Umbilical cord (tissue), 2 donors: ENCODE results near the gene CKAP4. TPM values are rescaled to one million over a fixed set of nuclear protein-coding genes. Genes with fewer than 3 reads are reported as not detected.

Experiments used
- DNase-seq: peaks from one replicate; pipeline ENCODE4 v3.0.0-alpha.2; 2015; ENCODE audit warnings: low spot score
- total RNA-seq: library from RNA; depleted of rRNA; stranded (reverse); fragments of >200 nt; gene quantifications from one replicate; pipeline ENCODE4 v1.2.3, GENCODE V29; 2014; ENCODE audit warnings: low replicate concordance; ENCODE audit not compliant: insufficient read depth

Gene CKAP4
- total RNA-seq, 1 donor from 2014 or later = 107 TPM

DNA sequence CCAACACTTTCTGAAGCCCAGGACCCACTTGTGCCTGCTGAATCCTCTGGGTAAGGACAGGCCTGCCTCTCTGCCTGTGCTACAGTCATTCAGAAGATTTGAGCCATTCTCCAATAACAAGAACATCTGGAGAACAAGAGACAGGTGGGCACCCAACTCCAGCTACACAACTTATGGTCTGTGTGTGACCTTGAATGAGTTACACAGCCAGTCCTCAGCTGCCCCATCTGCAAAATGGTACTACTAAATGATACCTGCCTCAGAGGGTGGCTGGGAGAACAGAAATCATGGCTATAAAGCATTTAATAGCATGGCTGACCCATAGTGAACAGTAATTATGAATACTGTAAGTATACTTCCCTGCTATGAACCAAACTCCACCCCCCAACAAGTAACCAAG, 4.2 kb downstream of the CKAP4 start:
- no peak for DNase-seq

DNA sequence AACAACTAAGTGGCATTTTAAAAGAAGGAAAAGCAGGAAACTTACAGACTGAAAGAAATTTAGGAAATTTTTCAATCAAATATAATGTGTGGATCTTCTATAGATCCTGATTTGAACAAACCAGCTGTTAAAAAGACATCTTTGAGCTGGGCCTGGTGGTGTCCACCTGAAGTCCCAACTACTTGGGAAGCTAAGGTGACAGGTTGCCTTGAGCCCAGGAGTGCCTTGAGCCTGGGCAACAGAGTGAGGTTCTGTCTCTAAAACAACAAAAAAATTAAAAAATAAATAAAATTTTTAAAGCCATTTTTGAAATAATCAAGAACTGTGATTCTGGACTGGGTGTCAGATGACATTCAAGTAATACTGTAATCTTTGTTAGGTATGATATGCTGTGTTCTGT, 7.0 kb downstream of the CKAP4 start:
- DNase-seq = no peak

DNA sequence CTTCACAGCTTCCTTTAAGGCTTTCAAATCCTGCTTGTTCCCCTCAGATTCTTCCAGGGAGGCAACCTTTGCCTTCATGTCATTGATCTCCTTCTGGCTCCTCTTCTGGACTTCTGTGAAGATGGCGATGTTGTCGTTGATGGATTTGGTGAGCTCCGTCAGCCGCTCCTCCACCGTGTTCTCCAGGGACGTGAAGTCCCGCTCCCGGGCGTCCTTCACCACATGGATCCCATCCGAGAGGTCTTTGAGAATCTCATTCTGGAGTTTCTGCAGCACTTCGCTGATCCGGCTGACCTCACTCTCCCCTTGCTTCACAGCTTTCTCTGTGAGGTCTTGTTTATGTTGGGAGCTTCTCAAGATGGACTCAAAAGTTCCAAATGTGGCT, 7.9 kb downstream of the CKAP4 start:
- no peak for DNase-seq

DNA sequence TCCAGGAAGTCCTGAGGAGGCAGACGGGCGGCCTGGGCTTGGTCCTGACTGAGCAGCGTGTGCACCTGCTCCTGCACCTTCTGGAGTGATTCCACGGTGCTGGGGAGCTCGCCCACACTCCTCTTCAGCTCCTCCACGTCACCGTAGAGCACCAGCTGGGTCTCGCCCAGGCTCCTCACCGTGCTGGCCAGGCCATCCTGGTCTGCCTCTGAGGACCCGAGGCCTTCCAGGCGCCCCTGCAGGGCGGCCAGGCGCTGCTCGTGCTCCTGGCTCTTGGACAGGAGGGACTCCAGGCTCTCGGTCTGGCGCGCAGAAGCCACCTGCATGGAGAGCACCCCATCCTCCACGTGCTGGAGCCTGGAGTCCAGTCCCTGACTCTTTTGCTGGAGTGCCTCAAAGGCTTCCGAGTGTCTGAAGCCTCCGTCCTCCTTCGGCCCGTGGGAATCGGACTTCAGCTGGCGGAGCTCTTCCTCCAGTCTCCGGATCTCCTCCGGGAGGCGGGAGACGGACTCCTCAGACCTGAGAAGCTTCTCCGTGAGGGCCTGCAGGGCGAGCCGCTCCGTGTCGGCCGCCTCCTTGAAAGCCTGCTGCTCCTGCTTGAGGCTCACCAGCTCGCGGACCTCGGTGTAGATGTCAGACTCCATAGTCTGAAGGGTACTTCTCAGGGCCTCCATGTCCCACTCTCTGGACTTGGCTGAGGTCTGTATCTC, 8.4 kb downstream of the CKAP4 start:
- no peak for DNase-seq

DNA sequence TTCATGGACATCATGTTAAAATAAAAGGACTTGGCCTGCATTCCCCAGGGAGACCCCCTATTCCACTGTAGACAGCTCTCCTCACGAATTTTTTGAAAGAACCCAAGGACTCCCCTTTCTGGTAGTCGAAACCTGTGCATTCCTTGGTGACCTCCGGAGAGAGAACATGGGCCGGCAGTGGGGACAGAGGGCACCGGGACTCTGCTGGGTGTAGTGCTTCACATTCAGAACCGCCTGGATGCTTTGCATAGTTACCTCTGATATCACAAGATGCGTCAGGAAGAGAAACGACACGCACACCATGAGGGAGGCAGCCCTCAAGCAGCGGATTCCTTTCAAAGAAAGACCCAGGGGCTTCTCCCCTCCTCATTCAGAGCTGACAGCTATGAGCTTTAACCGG, 9.7 kb downstream of the CKAP4 start:
- DNase-seq = no peak

DNA sequence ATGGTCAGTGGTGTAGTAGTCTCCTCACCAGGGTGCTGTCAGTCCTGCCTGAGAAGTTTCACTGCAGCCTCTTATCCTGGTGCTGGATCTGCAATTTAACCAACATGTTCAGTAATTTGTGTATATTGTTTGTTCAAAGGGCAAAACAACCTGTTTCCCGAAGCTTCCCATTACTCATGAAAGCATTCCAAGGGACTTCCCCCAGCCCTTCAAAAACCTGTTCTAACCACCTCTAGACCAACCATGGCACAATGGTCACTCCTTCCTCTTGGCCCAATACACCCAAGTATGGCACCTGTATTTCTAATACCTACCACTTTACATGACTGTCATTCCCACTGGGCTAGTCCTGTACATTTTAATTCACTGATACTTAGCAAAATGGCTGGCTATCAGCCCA, 12.1 kb downstream of the CKAP4 start:
- DNase-seq = no peak

DNA sequence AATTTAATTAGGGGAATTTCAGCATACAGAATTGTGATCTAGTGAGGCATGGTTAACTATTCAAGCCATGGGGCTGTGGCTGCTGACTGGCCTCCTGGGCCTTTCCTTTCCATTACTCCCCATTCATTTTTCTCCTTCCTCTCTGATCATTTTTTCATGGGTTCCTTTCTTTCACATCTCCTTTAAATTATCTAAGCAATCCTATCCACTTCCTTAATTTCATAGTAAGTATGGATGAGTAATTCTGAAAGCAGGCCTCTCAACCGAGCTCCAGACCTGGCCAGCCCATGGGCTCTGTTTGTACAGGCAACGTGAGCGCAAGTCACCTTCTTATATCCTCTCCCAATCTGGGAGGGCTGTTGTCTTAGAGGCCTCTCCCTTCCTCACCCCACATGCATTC, 13.4 kb downstream of the CKAP4 start:
- DNase-seq = no peak

DNA sequence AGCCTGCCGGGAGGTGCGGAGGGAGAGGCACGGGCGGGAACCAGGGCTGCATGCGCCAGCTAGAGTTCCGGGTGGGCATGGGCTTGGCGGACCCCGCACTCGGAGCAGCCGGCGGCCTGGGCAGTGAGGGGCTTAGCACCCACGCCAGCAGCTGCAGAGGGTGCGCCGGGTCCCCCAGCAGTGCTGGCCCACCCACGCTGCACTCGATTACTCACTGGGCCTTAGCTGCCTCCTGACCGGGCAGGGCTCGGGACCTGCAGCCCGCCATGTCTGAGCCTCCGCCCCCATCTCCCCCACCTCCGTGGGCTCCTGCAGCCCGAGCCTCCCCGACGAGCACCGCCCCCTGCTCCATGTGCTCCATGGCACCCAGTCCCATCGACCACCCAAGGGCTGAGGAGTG, 14.8 kb downstream of the CKAP4 start:
- DNase-seq = no peak

DNA sequence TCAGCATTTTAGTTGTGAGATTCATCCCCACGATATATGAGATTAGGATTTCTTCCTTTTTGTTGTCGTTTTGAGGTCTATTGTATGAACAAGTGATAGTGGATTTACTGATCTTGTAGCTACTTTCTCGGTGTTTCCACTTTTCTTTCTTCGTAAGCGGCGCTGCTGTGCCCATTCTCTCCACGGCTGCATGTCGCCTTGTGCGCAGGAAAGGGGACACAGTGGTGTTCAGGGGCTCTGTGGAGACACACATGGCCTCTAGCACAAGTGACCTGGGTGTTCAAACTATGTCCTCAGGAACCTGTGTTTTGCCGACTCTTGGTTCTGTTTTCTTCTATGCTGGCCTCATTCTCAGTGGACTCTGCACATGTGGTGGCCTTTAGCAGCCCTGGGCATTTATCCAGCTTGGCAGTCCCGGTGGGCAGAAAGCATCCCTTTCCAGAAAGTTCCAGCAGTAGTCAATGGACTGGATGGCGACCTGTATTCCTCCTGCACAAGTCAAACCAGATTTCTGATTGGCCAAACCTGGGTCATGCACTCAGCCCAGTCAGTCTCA, 18.7 kb downstream of the CKAP4 start:
- DNase-seq = no peak

DNA sequence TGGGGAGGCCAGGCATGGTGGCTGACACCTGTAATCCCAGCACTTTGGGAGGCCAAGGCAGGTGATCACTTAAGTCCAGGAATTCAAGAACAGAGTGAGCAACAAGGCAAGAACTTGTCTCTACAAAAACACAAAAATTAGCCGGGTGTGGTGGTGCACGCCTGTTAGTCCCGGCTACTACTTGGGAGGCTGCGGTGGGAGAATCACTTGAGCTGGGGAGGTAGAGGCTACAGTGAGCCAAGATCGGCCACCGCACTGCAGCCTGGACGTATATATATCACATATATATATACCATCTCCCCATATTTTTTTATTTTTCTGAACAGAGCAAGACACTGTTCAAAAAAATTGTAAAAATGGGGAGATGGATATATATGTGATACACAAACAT, 19.5 kb downstream of the CKAP4 start:
- no peak for DNase-seq

DNA sequence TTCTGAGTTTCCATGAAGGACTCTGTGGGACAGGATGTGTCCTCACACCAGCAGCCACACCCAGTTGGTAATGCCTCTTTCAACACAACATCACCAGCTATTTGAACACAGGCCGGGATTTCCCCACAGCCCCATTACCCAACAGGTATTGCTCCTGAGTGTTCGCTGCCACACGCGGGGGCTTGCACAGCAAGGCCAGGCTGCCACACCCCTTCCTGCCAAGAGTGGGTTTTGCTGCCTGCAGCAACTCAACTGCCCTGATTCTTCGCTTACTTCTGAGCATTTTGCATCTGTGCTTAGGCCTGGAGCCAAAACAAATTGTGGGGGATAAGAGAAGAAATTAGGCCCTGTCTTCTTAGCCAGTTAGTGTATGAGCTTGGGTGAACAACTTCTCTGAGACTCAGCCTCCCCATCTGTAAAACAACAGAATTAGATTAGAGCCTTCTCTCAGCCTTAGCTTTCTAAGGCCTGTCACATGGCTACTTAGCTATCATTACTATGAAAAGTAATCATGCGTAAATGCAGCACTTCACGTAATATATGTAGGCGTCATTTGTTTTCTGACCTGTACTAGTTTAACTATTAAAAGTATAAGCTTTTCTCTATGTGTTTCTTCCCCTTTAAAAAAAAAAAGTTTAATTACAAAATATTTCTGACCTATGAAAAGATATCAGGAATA, 20.0 kb downstream of the CKAP4 start:
- no peak for DNase-seq

DNA sequence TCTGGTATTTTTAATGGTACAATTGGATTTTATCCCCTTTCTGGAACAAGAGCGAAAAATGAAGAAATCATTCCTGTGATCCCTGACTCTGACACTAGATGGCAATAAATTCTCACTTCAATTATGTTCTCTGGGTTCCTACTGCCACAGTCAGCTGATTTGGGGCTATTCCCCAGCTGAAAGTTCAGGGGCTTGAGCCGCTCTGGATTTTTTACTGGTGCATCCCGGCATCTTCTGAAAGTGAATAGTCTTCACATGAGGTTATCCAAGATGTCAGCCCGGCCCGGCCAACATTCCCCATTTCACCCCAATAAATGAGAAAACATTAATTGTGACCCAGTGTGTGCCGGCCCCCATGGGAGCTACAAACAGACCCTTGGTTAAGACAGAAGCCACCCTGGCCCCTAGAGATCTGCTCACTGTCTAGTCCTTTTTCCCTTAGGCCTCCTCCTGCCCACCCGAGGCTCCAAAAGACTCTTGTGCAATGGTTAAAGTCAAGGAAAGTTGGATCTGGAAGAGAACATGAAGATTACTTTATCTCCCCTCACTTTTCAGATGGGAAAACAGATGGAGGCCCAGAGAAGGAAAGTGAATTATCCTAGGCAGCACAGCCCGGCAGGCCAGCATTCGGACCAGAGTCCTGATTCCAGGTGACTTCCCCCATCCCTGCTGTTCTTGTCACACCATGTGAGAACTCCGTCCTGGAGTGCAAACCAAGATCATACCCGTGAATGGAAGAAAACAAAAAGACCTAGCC, 20.8 kb downstream of the CKAP4 start:
- peak; percentile 75 for DNase-seq

DNA sequence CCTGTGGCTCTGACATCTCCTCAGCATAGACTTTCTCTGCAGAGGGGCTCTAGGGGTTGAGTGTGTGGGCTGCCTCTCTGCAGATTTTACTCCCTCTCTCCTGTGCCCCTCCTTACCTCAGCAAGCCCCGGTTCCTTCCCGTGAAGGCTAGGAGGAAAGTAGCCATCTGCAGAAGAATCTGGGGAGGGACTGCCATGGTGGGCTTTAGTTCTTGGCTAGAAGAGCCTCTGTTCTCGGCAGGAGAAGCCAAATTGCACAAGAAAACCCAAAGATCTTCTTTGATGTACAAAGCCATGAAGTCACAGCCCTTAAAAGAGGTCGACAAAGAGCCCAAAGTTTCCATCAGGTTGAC, 23.5 kb downstream of the CKAP4 start:
- DNase-seq = no peak

DNA sequence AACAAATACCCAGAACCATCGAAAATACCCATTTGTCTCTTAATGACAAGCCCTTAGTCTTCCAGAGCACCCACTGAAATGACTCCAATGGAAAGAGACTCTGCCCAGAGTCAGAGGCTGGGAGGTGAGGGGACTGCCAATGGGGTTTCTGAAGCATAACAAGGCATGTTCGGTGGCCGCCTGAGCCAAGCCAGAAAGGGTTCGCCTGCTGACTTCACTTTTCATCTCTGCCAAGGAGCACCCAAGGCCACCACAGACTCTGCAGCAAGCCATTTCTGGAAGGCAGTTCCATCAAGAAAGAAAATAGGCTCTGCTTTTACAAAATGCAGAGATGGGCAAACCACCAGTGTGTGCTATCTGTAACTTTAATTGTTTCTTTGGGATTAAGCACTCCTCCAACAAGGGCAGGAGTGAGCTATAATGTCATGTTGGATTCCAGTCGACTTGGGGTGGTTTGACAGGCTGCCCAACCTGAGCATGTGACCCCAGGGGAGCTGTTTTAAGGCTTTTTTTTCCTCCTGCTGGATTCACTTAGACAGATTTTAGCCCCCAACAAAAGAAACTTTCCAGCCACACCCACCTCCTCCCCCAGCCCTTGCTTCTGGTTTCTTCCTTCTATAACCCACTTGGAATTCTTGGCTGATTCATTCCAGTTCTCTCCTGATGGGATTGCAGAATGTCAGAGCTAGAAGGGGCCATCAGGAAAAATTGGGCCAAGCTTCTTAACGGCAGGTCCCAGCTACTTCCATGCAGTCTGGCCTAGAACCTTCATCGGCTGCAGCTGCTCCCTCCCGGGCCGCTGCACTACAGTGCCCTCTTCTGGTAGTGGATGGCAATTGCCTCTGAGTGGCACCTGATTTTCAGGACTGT, 24.1 kb downstream of the CKAP4 start:
- peak; percentile 66 for DNase-seq

DNA sequence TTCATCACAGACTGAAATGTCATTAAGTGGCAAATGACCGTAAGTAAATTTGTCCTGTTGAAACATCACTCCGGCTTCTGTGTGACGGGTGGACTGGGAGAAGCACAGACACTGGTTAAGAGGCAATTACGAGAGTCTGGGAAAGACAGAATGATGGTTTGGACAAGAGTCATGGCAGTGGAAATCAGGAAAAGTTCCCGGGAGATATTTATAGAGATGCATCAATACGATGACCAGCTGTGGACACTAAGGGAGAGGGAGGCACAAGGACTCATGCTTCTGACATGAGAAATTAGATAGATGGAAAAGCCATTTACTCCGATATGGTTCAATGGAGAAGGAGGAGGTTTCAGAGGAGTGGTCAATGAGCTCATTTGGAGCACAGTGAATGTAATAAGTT, 27.3 kb downstream of the CKAP4 start:
- no peak for DNase-seq

DNA sequence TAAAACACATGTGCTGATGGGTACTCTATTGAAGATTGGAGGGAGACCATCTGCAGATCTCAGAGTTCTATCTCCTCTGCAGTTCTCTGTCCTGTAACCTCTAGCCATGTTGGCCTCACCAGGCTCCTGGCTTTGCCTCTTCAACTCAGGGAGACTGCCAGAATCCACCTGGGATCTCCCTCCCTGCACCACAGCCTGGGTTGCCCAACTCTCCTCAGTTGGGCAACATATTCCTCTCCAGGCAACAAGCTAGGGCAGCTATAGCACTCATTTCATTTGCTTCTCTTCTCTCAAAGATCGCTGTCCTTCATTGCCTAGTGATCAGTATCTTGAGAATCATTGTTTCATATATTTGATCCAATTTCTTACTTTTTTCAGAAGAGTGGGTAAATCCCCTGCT, 28.8 kb downstream of the CKAP4 start:
- DNase-seq = no peak

DNA sequence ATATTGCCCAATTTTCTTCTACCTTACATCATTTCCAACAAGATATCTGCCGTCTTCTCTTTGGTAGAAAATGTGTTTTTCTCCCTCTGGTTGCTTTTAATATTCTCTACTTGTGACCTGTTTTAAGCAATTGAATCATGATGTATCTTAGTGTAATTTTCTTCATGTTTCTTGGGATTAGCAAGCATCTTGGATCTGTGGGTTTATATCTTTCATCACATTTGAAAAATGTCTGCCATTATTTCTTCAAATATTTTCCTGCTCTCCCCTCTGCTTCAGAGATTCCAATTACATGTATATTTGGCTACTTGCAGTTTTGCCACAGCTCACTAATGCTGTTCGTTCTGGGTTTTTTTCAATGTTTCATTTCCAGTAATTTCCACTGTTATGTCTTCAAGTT, 30.1 kb downstream of the CKAP4 start:
- DNase-seq = no peak

DNA sequence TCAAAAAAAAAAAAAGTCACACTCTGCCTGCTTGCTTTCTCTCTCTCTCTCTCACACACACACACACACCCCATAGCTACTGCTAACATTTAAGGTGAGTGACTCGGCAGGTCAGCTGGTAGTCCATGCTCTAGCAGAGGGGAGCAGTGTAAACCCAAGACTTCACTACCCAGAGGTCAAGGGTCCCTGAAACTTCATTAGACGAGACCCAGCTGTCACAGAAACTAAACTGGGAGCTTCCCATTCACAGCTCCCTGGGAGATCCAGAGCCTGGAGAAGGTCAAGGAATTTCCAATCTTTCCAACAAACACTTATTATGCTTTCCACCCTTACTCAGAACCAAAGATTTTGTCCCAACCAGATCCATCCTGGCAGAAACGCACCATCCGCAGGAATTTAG, 33.2 kb downstream of the CKAP4 start:
- no peak for DNase-seq

DNA sequence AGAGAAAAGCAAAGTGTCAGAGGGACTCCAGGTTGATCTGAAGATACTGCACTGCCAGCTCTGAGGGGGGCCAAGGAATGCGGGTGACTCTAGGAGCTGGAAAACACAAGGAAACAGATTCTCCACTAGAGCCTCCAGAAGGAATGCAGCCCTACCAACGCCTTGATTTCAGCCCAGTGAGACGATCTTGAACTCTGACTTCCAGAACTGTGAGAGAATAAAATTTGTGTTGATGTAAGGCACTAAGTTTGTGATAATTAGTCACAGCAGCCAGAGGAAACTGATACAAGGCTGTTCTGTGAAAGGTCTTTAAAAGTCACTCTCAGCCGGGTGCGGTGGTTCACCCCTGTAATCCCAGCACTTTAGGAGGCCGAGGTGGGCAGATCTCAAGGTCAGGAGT, 34.2 kb downstream of the CKAP4 start:
- no peak for DNase-seq

DNA sequence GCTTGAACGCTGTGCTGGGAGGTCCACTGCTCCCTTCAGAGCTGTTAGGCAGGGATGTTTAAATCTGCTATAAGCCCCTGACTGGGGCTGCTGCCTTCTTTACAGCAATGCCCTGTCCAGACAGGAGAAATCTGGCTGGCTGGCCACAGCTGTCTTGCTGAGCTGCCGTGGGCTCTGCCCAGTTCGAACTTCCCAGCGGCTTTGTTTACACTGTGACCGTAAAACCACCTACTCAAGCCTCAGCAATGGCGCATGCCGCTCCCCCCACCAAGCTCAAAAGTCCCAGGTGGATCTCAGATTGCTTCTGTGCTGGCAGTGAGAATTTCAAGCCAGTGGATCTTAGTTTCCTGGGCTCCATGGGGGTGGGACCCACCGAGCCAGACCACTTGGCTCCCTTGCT, 35.8 kb downstream of the CKAP4 start:
- DNase-seq = no peak

DNA sequence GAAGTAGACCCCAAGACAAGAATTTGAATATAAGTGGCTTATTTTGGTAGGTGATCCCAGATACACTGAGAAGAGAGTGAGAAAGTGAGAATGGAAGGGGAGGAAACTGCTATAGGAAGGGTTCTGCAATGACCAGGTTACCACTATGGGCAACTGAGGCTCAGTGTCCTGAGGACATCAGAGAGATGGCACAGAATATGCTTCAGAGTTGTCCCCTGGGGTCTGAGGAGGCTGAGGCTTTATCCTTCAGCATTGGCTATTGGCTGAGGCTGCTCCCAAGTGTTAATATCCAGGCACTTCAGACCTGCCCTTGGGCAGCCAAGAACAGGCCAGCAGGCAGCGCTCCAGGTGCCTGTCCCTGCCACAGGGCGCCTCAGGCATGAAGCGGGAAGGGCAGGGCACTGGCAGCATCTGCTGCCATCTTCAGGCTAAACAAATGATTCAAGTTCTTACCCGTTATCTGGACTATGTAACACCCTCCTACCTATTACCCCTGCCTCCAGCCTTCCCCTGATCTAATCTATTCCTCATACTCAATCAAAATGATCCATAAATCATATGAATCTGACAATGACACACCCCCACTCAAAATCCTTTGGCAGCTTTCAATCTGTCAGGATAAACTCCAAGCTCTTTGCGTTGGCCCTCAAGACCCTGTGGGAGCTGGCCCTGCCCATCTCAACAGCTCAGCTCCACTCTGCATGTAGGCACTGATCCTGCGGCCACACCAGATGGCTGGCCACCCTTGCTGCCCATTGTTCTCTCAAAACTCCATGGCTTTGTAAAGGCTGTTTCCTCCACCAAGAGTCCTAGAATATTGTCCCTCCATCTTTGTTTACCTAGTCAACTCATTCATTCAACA, 42.4 kb downstream of the CKAP4 start:
- DNase-seq = no peak
